Measurements from ENCODE around the gene WSCD1.

Gene WSCD1

DNA sequence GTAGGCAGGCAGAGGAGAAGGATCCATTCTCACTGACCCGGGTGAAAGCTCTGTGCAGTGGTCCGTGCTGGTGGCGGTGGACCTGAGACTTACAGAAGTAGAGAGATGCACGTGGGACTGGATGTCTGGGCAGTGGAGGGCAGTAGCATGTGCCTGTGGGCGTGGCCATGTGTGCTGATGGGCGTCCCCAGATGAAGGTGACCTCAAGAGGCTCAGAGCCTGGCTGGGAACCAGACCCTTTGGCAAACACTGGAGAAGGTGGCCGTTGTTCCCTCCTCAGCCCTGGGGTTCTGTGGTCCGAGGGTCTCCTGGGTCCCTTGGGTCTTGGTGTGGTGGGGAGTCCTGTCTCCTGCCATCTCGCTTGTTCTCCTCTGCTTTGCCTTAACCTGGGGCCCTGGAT lies 15.6 kb downstream of the WSCD1 start:
- no peak for DNase-seq (ENCODE audit: low read depth in 2 of 2)

DNA sequence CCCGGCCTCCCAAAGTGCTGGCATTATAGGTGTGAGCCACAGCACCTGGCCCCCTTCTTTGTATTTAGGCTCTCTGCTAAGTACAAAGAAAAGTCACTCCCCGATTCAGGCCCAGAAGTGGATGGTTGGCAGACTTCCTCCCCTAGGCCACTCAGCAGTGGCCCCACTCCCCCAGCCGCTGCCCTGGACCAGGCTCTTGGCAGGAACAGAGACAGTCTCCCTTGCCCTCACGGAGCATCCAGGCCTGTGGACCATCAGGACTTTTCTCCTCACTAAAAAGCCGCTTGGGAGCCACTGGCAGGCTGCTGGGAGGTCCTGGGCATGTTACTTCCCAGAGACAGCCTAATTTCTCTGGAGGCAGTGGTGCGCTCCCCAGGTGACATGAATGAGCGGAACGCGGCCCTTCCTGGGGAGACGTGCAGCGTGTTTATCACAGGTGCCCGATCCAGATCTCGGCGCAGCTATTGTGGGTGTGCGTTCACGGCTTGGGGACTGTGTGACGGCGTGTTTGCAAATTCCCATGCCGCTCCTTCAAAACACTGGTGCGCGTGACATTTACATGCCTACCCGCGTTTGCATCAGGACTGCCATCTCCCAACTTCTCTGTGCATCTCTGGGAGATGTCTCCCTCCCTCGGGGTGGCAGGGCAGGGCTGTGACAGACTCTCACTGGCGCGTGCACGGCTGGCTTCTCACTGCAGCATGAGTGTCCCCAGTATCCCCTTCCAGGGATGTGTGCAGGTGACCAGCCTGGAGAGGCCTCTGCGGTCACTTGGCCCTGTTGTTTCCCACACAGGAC lies 16.6 kb downstream of the WSCD1 start:
- no peak for DNase-seq (ENCODE audit: low read depth in 2 of 2)

DNA sequence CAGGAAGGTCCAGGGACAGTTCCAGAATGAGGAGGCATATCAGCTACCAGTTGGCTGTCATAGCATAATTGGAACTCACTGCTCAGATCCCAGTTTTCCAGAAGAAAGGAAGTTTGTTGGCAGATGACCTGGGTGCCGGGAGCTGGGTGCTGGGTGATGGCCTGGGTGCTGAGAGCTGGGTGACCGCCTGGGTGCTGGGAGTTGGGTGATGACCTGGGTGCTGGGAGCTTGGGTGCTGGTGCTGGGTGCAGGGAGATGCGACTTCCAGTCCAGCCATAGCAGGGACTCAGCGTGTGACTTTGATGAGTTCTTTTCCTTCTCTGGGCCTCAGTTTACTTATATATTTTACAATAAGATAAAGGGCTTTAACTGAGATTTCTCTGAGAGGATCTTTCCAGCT lies 18.0 kb downstream of the WSCD1 start:
- no peak for DNase-seq (ENCODE audit: low read depth in 2 of 2)

DNA sequence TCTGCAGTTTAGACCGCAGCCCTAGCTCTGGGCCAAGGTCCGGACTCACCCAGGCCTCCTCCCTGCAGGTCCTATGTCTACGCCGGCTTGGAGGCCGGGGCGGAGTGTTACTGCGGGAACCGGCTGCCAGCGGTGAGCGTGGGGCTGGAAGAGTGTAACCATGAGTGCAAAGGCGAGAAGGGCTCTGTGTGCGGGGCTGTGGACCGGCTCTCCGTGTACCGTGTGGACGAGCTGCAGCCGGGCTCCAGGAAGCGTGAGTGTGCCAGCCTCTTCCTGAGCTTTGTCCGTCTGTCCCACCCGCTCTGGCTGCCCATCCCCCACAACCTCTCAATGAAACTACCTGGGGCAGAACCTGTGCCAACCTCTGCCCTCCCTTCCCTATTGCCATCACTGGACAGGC lies 20.1 kb downstream of the WSCD1 start:
- DNase-seq (ENCODE audit: low read depth in 2 of 2), result no peak

DNA sequence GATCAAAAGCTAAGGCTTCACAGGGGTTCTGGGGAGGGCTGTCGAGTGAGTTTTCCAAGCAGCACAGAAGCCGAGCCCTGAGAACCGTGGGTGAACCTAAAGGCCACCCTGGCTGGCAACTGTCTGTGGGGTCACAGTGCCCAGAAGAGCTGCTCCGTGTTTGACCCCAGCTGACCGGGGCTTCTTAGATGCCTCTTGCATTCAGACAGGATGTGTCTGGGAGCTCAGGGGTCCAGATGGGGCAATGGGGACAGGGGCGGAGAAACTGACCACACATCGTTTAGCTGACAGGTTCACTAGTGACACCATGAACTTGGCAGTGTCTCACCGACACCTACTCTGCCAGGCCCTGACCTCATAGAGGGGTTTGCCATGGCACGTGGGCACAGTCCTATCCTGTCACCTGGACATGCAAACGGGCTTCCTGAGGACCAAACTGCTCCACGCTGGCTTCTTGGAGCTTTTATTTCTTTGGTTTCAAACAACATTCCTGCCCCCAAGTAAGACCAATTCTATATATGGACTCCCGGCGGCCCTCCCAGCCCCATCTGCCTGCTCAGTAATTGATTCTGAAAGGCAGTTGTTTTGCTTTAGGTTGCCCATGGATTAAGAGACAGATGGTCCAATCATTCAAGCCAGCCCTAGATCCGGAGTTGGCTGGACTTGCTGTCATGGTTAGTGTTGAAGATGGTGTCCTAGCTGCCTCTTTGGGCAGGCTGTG lies 22.2 kb downstream of the WSCD1 start:
- no peak for DNase-seq (ENCODE audit: low read depth in 2 of 2)

DNA sequence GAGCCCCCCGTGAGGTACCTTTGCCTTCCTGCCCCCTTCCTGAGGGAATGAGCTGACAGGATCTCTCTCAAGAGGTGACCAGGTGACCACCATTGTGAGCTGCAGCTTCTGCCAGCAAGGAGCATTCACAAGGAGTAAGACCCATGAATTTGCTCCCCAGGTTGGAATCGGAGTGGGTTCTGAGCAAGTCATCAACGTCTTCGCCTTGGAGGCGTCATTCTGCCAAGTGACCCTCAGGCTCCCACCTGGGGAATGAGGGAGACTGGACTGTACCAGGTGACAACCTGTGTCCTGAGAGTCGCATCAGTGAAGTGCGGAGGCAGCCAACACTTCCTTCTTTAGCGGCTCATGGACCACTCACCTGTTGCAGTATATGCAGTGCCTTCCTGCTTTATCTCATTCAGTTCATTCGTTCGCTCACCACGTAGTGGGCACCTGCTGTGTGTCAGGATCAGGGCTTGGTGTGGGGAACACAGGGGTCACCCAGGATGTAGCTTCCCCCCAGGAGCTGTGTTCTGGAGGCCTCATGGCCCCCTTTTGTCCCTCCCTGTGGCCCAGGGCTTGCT lies 22.8 kb downstream of the WSCD1 start:
- no peak for DNase-seq (ENCODE audit: low read depth in 2 of 2)

DNA sequence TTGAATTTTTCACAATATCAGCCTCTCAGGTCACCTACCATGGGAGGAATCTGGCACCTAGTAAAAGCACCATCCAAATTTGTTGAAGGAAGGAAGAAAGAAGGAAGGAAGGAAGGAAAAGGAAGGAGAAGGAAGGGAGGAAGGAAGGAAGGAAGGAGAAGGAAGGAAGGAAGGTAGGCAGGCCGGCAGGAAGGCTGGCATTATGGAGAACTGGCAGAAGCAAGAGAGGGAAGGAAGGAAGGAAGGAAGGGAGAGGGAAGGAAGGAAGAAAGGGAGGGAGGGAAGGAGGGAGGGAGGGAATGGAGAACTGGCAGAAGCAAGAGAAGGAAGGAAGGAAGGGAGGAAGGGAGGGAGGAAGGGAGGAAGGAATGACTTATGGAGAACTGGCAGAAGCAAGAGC lies 24.3 kb downstream of the WSCD1 start:
- no peak for DNase-seq (ENCODE audit: low read depth in 2 of 2)

DNA sequence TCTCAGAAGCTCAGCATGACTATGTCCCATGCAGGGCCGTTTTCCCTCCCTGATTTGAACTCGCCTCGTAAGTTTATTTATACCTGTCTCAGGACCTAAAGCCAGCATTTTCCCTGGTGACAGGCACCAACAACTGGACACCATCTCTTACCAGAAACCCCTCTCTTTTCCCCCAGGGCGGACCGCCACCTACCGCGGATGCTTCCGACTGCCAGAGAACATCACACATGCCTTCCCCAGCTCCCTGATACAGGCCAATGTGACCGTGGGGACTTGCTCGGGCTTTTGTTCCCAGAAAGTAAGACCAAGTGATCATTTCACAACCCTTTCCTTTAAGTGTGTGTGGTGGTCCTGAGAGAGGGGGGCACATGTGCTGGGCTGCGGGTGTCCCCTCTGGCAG lies 24.7 kb downstream of the WSCD1 start:
- DNase-seq (ENCODE audit: low read depth in 2 of 2), result no peak

DNA sequence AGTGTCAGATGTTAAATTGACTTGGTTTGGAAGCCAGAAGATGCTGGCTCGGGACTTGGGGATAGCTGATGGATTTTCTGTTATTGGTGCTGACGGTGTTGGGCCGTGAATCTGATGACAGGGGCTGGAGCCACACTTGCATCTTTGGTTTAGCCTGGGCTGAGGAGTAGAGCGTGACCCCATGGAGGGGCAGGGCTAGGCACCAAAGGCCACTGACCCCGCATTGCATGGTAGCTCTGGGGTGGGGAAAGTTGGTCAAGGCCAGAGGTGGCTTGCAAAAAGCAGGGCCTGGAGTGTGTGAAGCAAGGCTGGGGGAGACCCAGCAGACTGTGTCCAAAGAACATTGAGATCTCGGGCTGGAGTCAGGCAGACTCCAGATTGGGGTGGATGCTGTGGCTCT lies 25.3 kb downstream of the WSCD1 start:
- DNase-seq (ENCODE audit: low read depth in 2 of 2), result no peak

DNA sequence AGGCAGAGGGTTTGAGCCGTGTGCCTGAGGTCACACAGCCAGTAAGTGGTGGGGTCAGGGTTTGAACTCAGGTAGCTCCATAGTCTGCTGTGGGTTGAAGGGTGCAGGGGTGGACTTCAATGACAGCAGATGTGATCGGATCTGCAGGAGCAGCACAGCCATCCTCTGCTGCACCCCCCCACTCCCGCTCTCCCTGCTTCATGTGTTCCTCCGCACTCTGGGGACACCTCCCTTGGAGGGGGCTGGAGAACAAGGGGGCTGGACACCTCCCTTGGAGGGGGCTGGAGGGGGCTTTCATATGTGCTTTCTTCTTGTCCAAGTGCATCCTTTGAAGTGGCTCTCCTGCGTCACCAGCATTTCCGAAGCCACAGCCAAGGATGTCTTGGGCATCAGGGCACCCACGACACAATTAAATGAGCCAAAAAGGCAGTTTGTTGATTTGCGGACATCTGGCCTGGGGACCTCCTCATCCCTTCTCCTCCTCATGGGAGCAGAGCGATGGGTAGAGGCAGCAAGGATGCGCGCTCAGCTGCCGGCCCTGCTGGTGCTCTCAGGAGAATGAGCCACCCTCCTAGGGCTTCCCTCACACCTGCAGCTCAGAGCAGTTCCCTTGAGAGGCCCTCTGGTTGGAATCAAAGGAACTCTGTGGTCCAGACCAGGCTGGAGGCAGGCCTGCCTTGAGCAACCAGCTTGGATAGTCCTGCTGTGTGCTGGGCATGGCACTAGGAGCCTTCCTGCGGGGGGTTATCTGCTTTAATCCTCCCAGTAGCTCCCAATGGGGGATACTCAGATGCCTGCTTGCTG lies 26.2 kb downstream of the WSCD1 start:
- DNase-seq (ENCODE audit: low read depth in 2 of 2), result no peak

DNA sequence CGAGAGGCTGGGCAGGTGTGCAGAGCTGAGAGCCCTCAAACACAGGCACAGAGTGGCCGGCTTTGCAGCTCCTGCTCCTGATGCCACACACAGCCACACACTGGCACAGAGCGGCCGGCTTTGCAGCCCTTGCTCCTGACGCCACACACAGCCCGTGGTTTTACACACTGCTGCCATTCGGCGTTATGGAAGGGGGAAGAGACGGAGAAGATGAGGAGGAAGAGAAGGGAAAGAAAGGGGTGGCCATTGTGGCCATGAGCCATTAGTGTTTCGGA lies 26.8 kb downstream of the WSCD1 start:
- no peak for DNase-seq (ENCODE audit: low read depth in 2 of 2)

DNA sequence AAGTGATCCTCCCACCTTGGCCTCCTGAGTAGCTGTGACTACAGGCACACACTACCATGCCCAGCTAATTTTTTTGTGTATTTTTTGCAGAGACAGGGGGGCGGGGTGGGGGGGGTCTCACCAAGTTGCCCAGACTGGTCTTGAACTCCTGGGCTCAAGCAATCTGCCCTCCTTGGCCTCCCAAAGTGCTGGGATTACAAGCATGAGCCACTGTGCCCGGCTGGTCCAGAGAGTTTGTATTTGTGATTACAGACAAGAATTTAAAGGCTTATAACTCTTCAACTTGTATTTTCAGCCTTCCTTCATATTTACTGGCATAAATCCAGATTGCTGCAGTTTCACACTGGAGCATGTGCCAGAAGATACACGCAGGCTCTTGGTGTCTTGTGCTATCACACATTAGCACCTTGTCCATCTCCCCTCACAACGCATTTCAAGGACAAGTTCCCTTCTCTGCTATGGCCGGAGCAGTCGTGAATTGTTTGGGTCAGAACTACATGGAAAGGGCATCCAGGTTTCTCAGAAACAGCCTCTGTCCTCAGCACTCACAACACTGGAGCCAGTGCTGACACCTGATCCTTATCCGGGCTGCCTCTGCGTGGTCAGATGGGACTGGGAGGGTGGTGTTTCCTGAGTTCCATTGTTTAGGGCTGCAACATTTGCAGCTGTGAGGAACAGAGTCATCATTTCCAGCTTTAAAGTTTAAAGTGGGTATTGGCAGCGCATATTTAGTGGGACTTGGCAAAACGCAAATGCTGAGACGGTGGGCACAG lies 28.1 kb downstream of the WSCD1 start:
- no peak for DNase-seq (ENCODE audit: low read depth in 2 of 2)

DNA sequence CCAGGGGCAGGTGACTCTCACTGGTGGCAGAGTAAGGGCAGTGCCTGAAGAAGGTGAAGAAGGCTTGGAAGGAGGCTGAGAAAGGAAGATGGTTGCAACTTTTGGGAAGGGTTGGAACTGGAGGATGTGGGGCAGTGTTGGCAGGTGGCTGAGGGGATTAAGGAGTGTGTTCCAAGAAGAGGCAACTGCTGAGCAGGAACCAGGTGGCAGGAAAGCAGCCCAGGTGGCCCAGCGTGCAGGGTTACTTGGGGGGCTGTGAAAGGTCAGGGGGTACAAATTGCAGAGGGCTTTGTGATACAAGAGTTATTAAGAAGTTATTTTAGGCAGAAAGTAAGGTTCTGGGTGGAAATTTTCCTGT lies 28.6 kb downstream of the WSCD1 start:
- no peak for DNase-seq (ENCODE audit: low read depth in 2 of 2)

DNA sequence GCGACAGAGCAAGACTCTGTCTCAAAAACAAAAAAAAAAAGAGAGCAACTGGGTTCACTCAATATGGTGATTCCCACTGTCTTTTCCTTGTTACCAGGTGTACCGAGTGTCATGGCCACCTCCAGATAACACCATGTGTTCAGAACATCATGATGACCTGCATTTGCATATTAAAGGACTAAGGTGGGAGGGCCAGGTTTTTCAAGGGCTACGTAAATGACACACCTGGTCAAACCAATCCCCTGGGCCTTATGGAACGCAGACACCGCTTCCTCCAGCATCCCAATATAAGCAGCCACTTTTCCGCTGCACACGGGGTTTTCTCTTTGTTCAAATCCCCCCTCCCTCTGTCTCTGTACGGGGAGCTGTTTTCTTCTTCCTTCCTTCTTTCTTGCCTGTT lies 29.3 kb downstream of the WSCD1 start:
- no peak for DNase-seq (ENCODE audit: low read depth in 2 of 2)

DNA sequence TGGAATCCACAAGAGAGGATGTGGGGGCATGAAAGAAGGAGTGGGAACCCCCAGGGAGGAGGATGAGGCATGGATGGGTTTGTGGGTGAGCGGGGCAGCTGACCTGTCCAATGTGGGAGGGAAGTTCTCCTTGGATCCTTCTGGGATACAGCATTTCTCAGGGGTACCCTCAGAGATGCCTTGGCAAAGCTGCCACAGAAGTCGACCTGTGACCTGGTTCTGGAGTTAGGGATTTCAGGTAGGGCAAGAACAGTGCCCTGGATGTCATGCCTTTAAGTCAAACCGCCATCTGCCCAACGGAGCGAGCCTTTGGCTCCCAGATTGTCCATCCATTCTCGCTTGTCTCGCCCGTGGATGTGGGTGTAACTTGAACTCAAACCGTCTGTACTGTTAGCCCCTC lies 30.0 kb downstream of the WSCD1 start:
- DNase-seq (ENCODE audit: low read depth in 2 of 2), result no peak

DNA sequence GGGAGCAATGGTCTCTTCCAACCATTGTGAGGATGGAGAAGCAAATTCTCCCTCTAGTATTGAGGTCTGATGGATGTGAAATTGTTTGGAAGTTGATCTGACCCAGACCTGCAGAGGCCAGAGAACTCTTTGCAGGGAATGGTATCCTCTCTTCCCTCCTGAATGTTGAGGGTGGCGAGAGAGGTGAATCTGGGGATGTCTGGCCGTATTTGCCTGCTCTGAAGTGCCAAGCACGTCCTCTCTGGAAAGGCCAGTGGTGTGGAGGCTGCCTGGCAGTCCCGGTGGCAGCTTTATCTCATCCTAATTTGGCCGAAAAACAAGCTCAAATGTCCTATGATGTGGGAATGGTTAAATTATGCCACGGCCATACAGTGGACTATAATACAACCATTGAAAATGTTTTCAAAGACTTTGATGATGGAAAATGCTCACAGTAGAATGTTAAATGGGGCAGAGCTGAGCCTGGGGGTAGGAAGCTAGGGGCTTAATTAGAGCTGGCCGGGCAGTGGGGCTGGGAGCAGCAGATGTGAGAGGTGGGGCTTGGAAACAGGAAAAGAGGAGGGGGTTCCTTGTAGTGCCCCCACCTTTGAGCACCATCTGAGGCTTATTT lies 30.8 kb downstream of the WSCD1 start:
- no peak for DNase-seq (ENCODE audit: low read depth in 2 of 2)

DNA sequence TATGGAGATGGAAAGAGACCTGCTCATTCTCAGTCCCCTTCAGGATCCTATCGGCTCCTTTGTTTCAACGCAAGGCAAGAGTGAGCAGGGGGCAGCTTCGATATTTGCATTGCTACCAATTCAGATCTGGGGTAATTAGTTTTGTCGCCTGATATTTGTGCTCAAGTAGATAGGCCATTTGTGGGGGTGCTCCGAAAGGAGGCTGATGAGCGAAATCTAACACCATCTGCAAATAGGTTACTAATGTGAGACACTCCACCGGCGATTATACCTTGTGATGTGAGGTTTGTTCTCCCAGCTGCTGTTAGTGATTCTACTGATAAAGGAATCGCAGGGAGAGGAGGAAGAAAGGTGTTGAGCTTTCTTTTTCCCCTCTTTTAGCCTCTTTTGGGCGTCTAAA lies 31.5 kb downstream of the WSCD1 start:
- DNase-seq (ENCODE audit: low read depth in 2 of 2), result no peak

DNA sequence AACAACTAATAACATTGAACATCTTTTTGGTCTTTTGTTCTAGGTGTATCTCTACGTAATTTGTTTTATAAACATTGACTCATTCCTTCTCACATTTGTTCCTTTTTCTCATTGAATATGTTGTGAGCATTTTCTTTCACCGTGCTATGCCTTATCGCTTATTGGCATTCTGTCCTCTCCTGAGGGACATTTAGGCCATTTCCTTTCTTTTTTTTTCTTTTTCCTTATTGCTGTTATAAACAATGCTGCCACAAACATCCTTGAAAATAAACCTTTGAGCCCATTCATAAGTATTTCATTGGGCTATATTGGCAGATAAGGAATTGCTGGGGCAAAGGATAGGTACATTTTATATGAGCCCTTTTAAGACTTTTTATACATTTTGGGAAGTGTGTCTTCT lies 32.4 kb downstream of the WSCD1 start:
- DNase-seq (ENCODE audit: low read depth in 2 of 2), result no peak

DNA sequence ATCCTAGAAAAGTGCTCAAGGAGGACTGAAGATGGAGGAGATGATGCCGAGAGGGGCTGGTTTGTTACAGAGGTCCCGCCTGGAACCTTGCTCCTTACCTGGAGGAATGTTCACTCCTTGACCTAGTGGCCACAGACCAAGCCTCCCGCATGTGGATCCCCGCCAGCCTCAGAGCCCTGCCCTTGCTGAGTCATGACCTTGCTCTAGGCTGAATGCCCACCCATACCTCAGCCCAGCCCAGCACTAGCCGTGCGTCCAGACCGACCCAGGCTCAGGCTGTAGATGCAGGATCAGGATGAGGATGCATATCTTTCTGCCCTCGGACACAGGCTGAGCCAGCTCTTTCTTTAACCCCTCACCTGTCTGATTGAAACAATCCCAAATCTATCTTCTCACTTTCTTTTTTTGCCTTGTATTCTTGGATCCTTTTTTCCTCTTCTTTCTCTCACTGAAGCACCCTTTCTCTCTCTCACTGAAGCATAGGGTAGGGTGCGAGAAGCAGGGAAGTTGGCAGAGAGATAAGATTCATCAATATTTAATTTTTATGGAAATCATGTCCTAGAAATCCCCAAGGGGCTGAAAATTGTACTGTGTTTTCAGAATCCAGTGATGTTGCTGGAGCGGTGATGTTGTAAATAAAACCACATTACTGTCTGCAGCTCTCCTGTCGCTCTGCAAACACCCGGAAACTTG lies 34.9 kb downstream of the WSCD1 start:
- DNase-seq (ENCODE audit: low read depth in 2 of 2), result no peak

DNA sequence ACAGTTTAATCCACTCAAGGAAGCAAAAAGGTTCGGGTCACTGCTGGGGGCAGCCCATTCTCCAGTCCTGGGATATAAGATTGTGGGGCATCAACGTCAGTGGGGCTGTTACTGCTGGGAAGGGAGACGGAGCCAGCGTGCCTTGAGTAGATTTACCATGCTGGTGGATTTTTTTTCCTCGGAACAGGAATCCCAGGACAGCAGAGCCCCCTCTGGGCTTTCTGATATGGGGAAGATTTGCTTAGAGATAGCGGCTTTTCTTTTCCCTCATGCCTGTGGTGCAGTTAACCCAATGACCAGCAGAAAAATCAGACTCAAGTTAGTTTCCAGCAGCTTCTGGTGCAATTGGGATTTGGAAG lies 35.4 kb downstream of the WSCD1 start:
- DNase-seq (ENCODE audit: low read depth in 2 of 2), result no peak

DNA sequence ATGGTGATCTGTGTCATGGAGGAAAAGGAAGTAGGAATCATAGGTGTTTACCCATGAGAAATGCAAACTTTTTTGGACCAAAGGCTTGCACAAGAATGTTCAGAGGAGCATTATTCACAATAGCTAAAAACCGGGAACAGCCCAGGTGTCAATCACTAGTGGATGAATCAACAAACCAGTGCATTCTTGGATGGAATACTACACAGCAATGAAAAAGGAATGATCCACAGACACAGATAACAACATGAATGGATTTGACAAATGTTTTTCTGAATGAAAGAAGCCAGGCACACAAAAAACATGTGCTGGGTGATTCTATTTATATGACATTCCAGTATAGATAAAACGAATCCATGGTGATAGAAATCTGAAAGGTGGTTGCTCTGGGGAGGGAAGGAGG lies 36.0 kb downstream of the WSCD1 start:
- DNase-seq (ENCODE audit: low read depth in 2 of 2), result no peak
